Subcutaneous adipose tissue (tissue), 4 donors: ENCODE results near the gene PITPNC1. TPM values are rescaled to one million over a fixed set of nuclear protein-coding genes. Genes with fewer than 3 reads are reported as not detected.

Source experiments
- CTCF ChIP-seq: fragments of 450-650 bp; IDR thresholded peaks from one replicate; pipeline ENCODE4 v1.5.1; 2016; ENCODE audit warnings: low read depth, mild to moderate bottlenecking, control low read depth, antibody characterized with exemption, moderate library complexity
- total RNA-seq, 4 donors: library from RNA; depleted of rRNA; stranded (reverse); fragments of >200 nt; gene quantifications; one replicate each; pipeline ENCODE4 v1.1.0, GENCODE V29; 2016

Gene PITPNC1
- total RNA-seq, 4 donors from 2014 or later, result 12.1 to 26.8 (median 18.2) TPM

GRCh38 chr17:67466251-67466796 is 89.2 kb downstream of the PITPNC1 start:
- TF ChIP-seq CTCF, result no peak

- TF ChIP-seq CTCF, result no peak
Observed at GRCh38 chr17:67467500-67468455, 90.7 kb downstream of the PITPNC1 start.

- no peak for TF ChIP-seq CTCF
Observed at GRCh38 chr17:67469208-67469980, 92.3 kb downstream of the PITPNC1 start.

GRCh38 chr17:67470163-67470562 is 93.1 kb downstream of the PITPNC1 start:
- no peak for TF ChIP-seq CTCF

- TF ChIP-seq CTCF, result no peak
Observed at GRCh38 chr17:67471118-67471517, 94.0 kb downstream of the PITPNC1 start.

- no peak for TF ChIP-seq CTCF
Observed at GRCh38 chr17:67474081-67474661, 97.1 kb downstream of the PITPNC1 start.
